Fibroblast of pulmonary artery (primary cell): ENCODE results near the gene LYST.
"Not testable (repeated sequence)": the region's sequence is repeated elsewhere in the genome, so short reads cannot be mapped to it uniquely, and the experiment has no call there.

Source experiments
- DNase-seq: peaks from one replicate; pipeline ENCODE4 v3.0.0-alpha.2; 2010; ENCODE audit warnings: low read depth
- H3K4me3 ChIP-seq: replicated peaks from 2 replicates; pipeline ENCODE4 v1.5.1; 2011; ENCODE audit warnings: low read depth, mild to moderate bottlenecking, control low read depth, low read length, moderate library complexity
- TF ChIP-seq, protein P1 (sequence below): IDR thresholded peaks from 2 replicates; pipeline ENCODE4 v1.5.1; 2011; ENCODE audit warnings: mild to moderate bottlenecking, control low read depth, low read length, inconsistent platforms; ENCODE audit errors: missing control alignments

LYST gene

DNA sequence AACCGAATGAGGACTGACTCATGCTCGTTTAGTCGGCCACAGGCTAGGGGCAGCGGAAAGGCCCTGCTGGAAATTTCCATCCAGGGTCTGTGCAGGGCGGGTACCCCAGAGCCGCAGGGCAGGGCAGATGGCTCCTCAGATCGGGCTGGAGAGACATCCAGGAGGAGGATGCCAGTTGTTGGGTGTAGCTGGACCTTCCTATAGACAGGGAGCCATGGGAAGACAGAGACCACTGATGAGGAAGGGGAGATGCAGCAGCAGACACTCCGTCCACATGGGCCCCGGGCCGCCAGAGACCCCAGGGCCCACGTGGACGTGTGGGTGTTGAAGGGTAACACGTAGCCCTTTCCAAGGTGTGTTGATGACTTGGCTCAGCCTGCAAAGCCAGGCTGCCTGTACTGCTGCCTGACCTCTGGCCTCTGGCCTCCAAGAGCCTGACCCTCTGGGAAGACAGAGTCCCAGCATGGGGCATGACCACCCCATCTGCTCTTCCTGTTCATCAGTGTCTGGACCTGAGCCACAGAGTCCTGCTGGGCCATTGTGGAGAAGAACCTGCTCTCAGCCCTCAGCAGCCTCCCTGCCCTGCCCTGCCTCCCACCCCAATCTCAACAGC lies 221.9 kb downstream of the LYST start:
- TF ChIP-seq, protein P1, sequence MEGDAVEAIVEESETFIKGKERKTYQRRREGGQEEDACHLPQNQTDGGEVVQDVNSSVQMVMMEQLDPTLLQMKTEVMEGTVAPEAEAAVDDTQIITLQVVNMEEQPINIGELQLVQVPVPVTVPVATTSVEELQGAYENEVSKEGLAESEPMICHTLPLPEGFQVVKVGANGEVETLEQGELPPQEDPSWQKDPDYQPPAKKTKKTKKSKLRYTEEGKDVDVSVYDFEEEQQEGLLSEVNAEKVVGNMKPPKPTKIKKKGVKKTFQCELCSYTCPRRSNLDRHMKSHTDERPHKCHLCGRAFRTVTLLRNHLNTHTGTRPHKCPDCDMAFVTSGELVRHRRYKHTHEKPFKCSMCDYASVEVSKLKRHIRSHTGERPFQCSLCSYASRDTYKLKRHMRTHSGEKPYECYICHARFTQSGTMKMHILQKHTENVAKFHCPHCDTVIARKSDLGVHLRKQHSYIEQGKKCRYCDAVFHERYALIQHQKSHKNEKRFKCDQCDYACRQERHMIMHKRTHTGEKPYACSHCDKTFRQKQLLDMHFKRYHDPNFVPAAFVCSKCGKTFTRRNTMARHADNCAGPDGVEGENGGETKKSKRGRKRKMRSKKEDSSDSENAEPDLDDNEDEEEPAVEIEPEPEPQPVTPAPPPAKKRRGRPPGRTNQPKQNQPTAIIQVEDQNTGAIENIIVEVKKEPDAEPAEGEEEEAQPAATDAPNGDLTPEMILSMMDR: no peak
- no peak for DNase-seq
- no peak overlapping the region for H3K4me3 ChIP-seq

DNA sequence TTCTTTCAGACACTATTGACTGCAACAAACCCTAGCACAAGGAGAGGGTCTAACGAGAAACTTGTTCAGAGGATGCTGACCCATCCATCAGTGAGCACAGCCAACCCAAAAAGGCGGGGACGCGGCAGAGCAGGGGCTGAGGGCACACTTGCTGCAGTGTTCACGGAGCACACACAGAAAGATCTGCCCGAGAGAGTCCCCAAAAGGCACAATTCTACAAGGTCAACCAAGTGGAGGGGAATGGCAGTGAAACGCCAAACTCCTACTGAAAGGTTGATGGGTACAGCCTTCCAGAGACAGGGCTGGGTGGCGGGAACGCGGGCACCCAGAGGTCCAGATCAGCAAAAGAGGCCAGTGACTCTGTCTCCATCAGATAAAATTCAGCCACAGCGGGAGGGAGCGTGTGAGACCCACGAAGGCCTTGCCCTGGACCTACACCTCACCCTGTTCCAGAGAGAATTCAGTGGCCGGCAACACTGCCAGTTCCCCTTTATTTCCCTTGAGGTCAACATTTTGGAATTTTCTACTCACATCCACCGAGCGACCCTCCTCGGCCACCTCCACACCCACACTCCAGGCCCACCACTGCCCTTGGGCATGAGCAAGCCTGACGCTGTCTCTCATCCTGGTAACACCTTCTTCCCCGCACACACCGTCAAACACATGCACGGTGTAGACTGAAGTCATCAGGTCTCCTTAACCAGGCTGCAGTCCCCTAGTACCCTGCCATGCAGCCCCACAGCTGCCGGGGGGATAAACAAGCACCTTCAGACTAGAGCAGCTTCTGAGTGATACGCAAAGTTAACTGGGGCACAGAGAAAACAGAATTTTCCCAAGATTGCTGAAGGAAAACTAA lies 222.6 kb downstream of the LYST start:
- no peak overlapping the region for H3K4me3 ChIP-seq
- TF ChIP-seq, protein P1: no peak
- no peak for DNase-seq

- no peak for DNase-seq
- TF ChIP-seq, protein P1: no peak
- no peak overlapping the region for H3K4me3 ChIP-seq
Observed at GRCh38 chr1:235642943-235643371, 223.7 kb downstream of the LYST start.

- H3K4me3 ChIP-seq: no peak overlapping the region
- peak; percentile 67 for DNase-seq
- TF ChIP-seq, protein P1: no peak
Observed at GRCh38 chr1:235642011-235642942, 224.4 kb downstream of the LYST start.

- no peak for DNase-seq
- TF ChIP-seq, protein P1: no peak
- no peak overlapping the region for H3K4me3 ChIP-seq
Observed at GRCh38 chr1:235640580-235640979, 226.1 kb downstream of the LYST start.

GRCh38 chr1:235639226-235640205 lies 227.2 kb downstream of the LYST start:
- H3K4me3 ChIP-seq: no peak overlapping the region
- DNase-seq: no peak
- TF ChIP-seq, protein P1: no peak

GRCh38 chr1:235638612-235639011 lies 228.1 kb downstream of the LYST start:
- not testable (repeated sequence) for H3K4me3 ChIP-seq, DNase-seq
